Immature natural killer cell (primary cell): ENCODE data around the gene TLE4. TPM values are rescaled to one million over a fixed set of nuclear protein-coding genes. Genes with fewer than 3 reads are reported as not detected.
A peak's percentile ranks its signal among the peaks of the same experiment; 100 is the strongest.
"Not testable (repeated sequence)": the region's sequence is repeated elsewhere in the genome, so short reads cannot be mapped to it uniquely, and the experiment has no call there.

Experiments used
- DNase-seq, 3 donors: peaks; one replicate each; pipeline ENCODE4 v3.0.0; 2022; ENCODE audit warnings: mixed read lengths in 1 of 3
- H3K27ac Mint-ChIP-seq, 6 donors: one replicate each; pipeline ENCODE4 v1.8.0; 2020; ENCODE audit warnings: mixed read lengths in 6 of 6, mild to moderate bottlenecking in 5 of 6, inconsistent platforms in 4 of 6, moderate library complexity in 3 of 6
- H3K27me3 Mint-ChIP-seq, 3 donors: one replicate each; pipeline ENCODE4 v1.8.0; 2020 to 2021; ENCODE audit warnings: low read depth in 3 of 3, mild to moderate bottlenecking in 3 of 3, mixed read lengths in 3 of 3, moderate library complexity in 3 of 3, inconsistent platforms in 1 of 3
- H3K36me3 Mint-ChIP-seq, 3 donors: one replicate each; pipeline ENCODE4 v1.8.0; 2020; ENCODE audit warnings: mixed read lengths in 3 of 3, inconsistent platforms in 2 of 3, mild to moderate bottlenecking in 2 of 3
- H3K4me1 Mint-ChIP-seq, 2 donors: one replicate each; pipeline ENCODE4 v1.8.0; 2020; ENCODE audit warnings: inconsistent platforms in 2 of 2, mild to moderate bottlenecking in 2 of 2, mixed read lengths in 2 of 2, moderate library complexity in 1 of 2
- H3K4me3 Mint-ChIP-seq, 5 donors: one replicate each; pipeline ENCODE4 v1.8.0; 2020; ENCODE audit warnings: mild to moderate bottlenecking in 5 of 5, mixed read lengths in 5 of 5, inconsistent platforms in 3 of 5, moderate library complexity in 3 of 5
- H3K9me3 Mint-ChIP-seq, 6 donors: one replicate each; pipeline ENCODE4 v1.8.0; 2020; ENCODE audit warnings: mild to moderate bottlenecking in 6 of 6, mixed read lengths in 6 of 6, inconsistent platforms in 4 of 6, moderate library complexity in 3 of 6
- polyA plus RNA-seq, 3 donors: library from polyadenylated mRNA; unstranded; fragments of 300-500 nt; fragmentation: Illumina TruSeq; gene quantifications; one replicate each; pipeline ENCODE4 v1.2.3, GENCODE V29; 2021

The TLE4 gene
- polyA plus RNA-seq, 3 donors from 2014 or later = 38.0 to 41.4 (median 38.1) TPM

DNA sequence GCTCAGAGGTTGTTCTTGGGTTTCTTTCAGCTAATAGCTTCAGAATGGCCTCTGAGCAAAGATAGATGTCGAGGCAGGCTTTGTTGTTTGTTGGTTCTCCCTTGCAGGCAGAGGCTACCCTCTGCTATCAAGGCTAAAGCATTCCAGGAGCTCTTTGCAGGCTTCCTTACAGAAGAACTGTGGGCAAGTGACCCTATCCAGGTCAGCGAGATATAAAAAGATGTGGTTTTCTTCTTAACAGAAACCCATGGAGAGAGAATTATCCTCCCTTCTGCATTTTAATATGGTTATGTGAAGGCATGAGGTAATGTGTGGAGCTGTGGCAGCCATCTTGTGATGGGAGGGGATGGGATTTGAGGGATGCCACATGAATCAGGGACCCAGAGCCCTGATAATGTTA is 67.0 kb downstream of the TLE4 start:
- peaks cover 0 to 3% (median 0%) of the 10 kb centered on the region in 6 donors for H3K9me3 Mint-ChIP-seq
- H3K27ac Mint-ChIP-seq = no peak overlapping the region
- peaks cover 8 to 15% (median 9%) of the 10 kb centered on the region in 3 donors for H3K36me3 Mint-ChIP-seq
- H3K27me3 Mint-ChIP-seq = peaks cover 0 to 2% (median 0%) of the 10 kb centered on the region in 3 donors
- H3K4me1 Mint-ChIP-seq = peaks cover 54 to 80% of the 10 kb centered on the region in 2 donors
- no peak for DNase-seq
- H3K4me3 Mint-ChIP-seq = no peak overlapping the region

DNA sequence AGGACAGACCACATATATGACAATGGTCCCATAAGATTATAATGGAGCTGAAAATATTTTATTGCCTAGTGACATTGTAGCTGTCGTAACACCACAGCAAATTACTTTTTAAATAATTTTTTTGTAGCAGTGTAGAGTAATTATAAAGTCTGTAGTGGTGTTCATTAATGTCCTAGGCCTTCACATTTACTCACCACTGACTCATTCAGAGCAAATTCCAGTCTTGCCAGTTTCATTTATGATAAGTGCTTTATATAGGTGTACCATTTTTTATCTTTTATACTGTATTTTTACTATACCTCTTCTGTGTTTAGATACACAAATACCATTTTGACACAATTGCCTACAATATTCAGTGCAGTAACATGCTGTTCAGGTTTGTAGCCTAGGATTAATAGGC is 67.6 kb downstream of the TLE4 start:
- H3K4me3 Mint-ChIP-seq = no peak overlapping the region
- peaks cover 56 to 78% of the 10 kb centered on the region in 2 donors for H3K4me1 Mint-ChIP-seq
- H3K9me3 Mint-ChIP-seq = peaks cover 0 to 3% (median 0%) of the 10 kb centered on the region in 6 donors
- peaks cover 13 to 21% (median 14%) of the 10 kb centered on the region in 3 donors for H3K36me3 Mint-ChIP-seq
- peaks cover 0 to 2% (median 0%) of the 10 kb centered on the region in 3 donors for H3K27me3 Mint-ChIP-seq
- H3K27ac Mint-ChIP-seq = no peak overlapping the region
- no peak for DNase-seq

DNA sequence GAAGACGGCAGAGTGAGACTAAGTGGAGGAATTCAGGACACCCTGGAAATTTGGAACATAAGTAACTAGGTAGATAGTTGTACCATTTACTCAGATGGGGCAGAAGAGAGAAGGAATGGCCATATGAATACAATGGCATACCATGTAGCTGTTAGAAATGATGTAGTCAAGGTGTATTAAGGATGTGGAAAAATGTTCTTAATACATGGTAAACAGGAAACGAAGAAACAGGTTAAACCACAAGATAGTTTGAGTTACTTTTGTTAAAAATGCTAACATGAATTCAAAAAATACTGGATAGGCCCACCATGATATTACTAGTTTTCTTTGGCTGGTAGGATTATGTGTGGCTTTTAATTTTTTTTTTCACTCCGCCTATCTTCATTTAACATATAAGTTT is 68.3 kb downstream of the TLE4 start:
- peaks cover 18 to 21% (median 18%) of the 10 kb centered on the region in 3 donors for H3K36me3 Mint-ChIP-seq
- H3K4me3 Mint-ChIP-seq, H3K27me3 Mint-ChIP-seq, H3K9me3 Mint-ChIP-seq, DNase-seq: not testable (repeated sequence)
- peaks cover 53 to 76% of the 10 kb centered on the region in 2 donors for H3K4me1 Mint-ChIP-seq
- peak overlapping the region in 2 of 6 donors; percentile 20 to 77 for H3K27ac Mint-ChIP-seq

DNA sequence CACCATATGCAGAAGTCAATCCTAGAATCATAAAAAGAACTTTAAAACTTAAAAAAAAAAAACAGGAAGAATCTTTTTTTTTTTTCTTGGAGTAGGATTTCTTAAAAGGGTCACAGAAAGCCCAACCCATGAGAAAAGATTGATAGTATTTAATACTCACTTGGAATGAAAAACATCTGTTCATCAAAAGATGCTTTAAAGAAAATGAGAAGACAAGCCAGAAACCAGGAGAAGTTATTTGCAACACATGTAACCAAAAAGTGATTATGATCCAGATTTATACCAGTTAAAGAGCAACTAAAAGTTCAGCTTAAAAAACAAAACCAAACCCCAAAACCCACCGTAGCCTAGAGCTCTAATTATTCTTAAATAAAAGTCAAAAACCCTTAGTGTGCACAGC is 69.3 kb downstream of the TLE4 start:
- peaks cover 0 to 3% (median 0%) of the 10 kb centered on the region in 6 donors for H3K9me3 Mint-ChIP-seq
- H3K4me3 Mint-ChIP-seq = no peak overlapping the region
- peaks cover 0 to 4% (median 0%) of the 10 kb centered on the region in 3 donors for H3K27me3 Mint-ChIP-seq
- no peak for DNase-seq
- peaks cover 51 to 82% of the 10 kb centered on the region in 2 donors for H3K4me1 Mint-ChIP-seq
- H3K27ac Mint-ChIP-seq = no peak overlapping the region
- peaks cover 18 to 21% (median 18%) of the 10 kb centered on the region in 3 donors for H3K36me3 Mint-ChIP-seq

DNA sequence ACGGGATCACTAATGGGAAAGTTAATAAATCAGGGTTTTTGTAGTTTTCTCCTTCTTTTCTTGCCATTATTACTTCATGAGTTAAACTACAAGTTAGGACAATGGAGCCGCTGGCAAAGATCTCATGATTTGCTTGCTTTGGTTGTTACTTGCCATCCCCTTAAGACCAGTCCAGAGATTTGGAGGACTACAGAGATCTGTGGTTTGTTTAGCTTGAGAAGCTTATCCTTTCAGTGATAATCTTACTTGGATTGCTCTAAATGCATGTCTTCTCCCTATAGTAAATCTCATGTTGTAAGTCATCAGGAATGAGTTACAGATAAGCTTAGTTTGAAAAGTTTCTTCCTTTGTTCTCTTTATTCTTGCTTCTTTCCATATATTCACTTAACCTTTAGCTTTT is 70.9 kb downstream of the TLE4 start:
- Mint-ChIP-seq H3K27ac (peak overlapping the region in 1 of 6 donors; percentile 31), H3K9me3 (peaks cover 0 to 3% (median 0%) of the 10 kb centered on the region in 6 donors), H3K4me3 (no peak overlapping the region), H3K27me3 (peaks cover 0 to 4% (median 0%) of the 10 kb centered on the region in 3 donors), H3K36me3 (peaks cover 18 to 21% (median 18%) of the 10 kb centered on the region in 3 donors), H3K4me1 (peaks cover 38 to 68% of the 10 kb centered on the region in 2 donors)
- no peak for DNase-seq

DNA sequence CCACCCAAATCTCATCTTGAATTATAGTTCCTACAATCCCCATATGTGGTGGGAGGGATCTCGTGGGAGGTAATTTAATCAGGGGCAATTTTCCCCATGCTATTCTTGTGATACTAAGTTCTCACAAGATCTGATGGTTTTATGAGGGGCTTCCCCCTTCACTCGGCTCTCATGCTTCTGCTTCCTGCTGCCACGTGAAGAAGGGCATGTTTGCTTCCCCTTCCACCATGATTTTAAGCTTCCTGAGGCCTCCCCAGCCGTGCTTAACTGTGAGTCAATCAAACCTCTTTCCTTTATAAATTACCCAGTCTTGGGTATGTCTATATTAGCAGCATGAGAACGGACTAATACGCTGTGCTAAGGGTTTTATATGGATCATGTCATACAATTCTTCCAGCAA is 72.3 kb downstream of the TLE4 start:
- Mint-ChIP-seq H3K27ac (peak overlapping the region in 2 of 6 donors; percentile 19 to 26), H3K4me3 (no peak overlapping the region), H3K9me3 (peaks cover 0 to 3% (median 0%) of the 10 kb centered on the region in 6 donors), H3K4me1 (peaks cover 26 to 54% of the 10 kb centered on the region in 2 donors), H3K27me3 (peaks cover 0 to 4% (median 0%) of the 10 kb centered on the region in 3 donors), H3K36me3 (peaks cover 12 to 16% (median 13%) of the 10 kb centered on the region in 3 donors)
- no peak for DNase-seq

DNA sequence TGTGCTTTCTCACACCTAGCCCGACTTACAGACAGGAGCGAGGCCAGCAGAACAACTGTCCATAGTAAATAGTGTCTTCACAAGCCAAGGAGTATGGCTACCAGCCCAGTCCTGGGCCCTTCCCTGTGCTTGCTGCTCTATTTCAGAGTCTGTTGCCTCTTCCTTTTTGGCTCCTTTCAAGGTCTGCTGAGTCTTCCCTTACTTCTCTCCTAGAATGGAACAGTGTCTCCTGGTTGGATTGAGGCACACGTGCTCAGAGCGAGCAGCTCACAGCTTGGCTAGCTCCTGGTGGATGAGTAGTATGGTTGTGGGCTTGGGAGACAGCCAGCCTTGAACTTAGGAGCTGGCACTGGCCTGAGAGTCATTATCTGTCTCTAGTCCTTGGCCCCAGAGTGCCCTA is 72.8 kb downstream of the TLE4 start:
- Mint-ChIP-seq H3K4me3 (no peak overlapping the region), H3K27me3 (peaks cover 0 to 4% (median 0%) of the 10 kb centered on the region in 3 donors), H3K36me3 (peaks cover 12 to 16% (median 13%) of the 10 kb centered on the region in 3 donors), H3K4me1 (peaks cover 26 to 48% of the 10 kb centered on the region in 2 donors), H3K27ac (peak overlapping the region in 2 of 6 donors; percentile 11 to 56), H3K9me3 (peaks cover 0 to 3% (median 0%) of the 10 kb centered on the region in 6 donors)
- DNase-seq = no peak

DNA sequence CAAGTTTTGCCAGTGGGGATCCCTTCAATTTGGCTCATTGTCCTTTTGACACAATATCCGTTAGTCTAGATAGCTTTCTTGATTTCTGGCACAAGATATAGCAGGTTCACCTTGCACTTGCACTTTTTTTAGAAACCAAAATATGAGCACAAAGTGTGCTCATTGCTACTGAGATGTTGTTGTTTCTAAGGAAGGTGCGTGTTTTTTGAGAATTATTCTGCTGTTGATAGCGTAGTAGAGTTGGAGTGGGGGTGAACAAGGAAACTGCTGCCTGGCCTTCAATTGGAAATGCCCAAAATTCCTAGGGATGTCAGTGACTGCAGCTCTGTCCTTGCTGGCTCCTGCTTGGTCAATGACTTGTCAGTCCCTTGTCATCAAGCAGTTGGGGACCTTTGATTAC is 73.3 kb downstream of the TLE4 start:
- H3K4me3 Mint-ChIP-seq = no peak overlapping the region
- H3K9me3 Mint-ChIP-seq = peaks cover 0 to 3% (median 0%) of the 10 kb centered on the region in 6 donors
- peaks cover 21 to 44% of the 10 kb centered on the region in 2 donors for H3K4me1 Mint-ChIP-seq
- H3K27me3 Mint-ChIP-seq = peaks cover 0 to 4% (median 0%) of the 10 kb centered on the region in 3 donors
- DNase-seq = no peak
- H3K36me3 Mint-ChIP-seq = peaks cover 12 to 16% (median 13%) of the 10 kb centered on the region in 3 donors
- peak overlapping the region in 3 of 6 donors; percentile 11 to 56 (median 24) for H3K27ac Mint-ChIP-seq

DNA sequence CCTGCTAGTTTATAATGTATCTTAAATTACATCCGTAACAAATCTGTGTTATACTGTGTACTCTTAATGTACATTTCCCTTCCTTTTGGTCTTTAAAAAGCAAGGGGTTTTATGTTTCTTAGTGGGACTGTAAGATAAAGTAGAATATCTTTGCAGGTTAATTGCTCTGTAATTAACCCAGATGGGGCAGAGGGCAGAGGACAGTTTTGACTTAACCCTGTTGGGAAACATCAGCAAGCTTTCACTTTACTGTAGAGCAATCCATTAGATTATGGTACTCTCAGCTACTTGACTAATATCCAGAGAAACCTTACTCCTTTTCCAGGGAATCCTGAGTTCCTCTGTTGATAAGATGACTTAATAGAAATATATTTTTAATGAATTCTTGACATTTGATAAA is 74.3 kb downstream of the TLE4 start:
- Mint-ChIP-seq H3K27ac (no peak overlapping the region), H3K36me3 (peaks cover 12 to 16% (median 13%) of the 10 kb centered on the region in 3 donors), H3K4me3 (no peak overlapping the region), H3K27me3 (peaks cover 0 to 2% (median 0%) of the 10 kb centered on the region in 3 donors), H3K4me1 (peaks cover 25 to 44% of the 10 kb centered on the region in 2 donors), H3K9me3 (peaks cover 0 to 3% (median 0%) of the 10 kb centered on the region in 6 donors)
- DNase-seq = no peak

DNA sequence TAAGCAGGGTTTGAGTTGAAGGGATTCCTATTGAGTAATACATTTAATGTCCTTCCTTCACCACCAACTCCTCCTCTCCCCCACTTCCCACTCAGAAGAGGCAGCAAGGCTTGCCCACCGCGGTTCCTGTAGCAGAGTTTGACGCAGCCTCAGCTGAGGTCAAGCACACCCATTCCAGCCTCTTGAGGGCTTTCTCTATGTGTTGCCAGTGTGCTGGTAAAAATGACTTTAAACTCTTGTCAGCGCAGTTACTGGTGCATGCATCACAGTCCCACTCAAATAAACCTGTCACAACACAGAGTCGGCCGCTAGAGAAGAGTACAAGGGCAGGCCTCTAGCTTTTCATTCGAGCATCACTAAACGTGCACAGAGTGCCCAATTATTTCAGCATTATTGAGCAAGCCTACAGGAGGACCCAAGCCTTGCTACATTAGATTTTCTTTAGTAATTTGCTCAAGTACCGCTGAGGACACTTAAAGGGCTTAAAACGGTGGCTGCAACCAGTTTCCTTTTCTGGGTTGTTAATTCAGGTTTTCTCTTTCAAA is 79.6 kb downstream of the TLE4 start:
- H3K27me3 Mint-ChIP-seq = no peaks in the 10 kb centered on the region
- H3K27ac Mint-ChIP-seq = peak overlapping the region in 2 of 6 donors; percentile 71 to 76
- H3K4me3 Mint-ChIP-seq = no peak overlapping the region
- H3K9me3 Mint-ChIP-seq = no peaks in the 10 kb centered on the region
- no peak for DNase-seq
- peaks cover 13 to 27% of the 10 kb centered on the region in 2 donors for H3K4me1 Mint-ChIP-seq
- peaks cover 14 to 17% (median 15%) of the 10 kb centered on the region in 3 donors for H3K36me3 Mint-ChIP-seq

DNA sequence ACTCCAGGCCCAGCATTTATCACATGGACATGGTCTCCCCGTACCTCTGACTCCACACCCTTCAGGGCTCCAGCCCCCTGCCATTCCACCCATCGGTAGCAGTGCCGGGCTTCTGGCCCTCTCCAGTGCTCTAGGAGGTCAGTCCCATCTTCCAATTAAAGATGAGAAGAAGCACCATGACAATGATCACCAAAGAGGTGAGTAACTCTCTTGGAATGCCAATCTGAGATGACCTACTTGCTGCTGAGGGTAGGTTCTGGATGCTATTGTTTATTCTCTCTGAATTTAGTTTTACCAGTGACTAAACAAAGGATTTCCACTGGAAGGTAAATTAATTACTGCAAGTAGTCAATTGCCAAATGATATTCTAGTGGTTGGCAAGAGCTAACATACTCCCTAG is 80.8 kb downstream of the TLE4 start:
- Mint-ChIP-seq H3K27me3 (no peaks in the 10 kb centered on the region), H3K36me3 (peaks cover 19 to 28% (median 23%) of the 10 kb centered on the region in 3 donors), H3K27ac (peak overlapping the region in 1 of 6 donors; percentile 47), H3K4me1 (peaks cover 16 to 38% of the 10 kb centered on the region in 2 donors), H3K4me3 (no peak overlapping the region), H3K9me3 (no peaks in the 10 kb centered on the region)
- no peak for DNase-seq

DNA sequence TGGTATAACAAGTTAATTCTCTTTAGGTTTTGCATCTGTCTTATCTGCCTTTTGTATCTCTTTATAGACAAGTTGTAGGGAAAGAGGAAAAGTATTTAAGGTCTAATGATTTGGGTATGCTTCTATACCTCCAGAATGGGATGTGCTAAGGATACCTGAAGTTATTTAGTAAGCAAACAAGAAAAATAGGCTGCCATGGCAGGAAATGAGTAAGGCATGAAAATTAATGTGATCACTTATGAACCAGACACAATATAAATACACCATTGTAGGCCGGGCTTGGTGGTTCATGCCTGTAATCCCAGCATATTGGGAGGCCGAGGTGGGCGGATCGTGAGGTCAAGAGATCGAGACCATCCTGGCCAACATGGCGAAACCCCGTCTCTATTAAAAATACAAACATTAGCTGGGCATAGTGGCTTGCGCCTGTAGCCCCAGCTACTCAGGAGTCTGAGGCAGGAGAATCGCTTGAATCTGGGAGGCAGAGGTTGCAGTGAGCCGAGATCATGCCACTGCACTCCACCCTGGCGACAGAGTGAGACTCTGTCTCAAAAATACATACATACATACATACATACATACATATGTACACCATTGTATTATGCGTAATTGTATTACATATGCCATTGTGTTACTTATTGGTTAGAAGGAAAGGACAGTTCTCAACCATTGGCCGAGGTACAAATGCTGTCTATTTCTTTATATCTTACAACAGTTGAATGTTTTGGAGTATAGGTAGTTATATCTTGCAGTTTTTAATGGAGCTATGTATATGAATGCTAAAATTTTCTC is 83.0 kb downstream of the TLE4 start:
- H3K27me3 Mint-ChIP-seq, H3K9me3 Mint-ChIP-seq, H3K4me3 Mint-ChIP-seq, DNase-seq: not testable (repeated sequence)
- Mint-ChIP-seq H3K4me1 (peaks cover 29 to 56% of the 10 kb centered on the region in 2 donors), H3K36me3 (peaks cover 19 to 38% (median 23%) of the 10 kb centered on the region in 3 donors), H3K27ac (peak overlapping the region in 1 of 6 donors; percentile 46)

DNA sequence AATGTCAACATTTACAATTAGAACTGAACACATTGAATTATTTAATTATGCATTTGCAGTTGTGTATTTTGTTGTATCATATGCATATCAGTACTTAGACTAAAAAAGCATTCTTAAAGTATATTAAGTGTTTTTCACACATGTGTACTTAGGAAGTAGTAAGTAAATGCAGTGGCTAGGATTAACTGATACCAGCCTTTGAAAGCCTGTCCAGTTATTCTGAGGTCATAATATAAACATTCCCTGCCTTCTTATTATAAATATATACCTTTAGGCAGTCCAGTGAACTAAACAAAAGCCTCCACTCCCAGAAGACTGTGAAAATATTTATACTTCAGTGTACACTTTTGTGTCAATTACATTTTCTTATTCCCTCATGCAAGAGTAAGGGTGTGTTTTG is 83.8 kb downstream of the TLE4 start:
- Mint-ChIP-seq H3K36me3 (peaks cover 19 to 39% (median 23%) of the 10 kb centered on the region in 3 donors), H3K27ac (no peak overlapping the region), H3K9me3 (no peaks in the 10 kb centered on the region), H3K4me1 (peaks cover 35 to 58% of the 10 kb centered on the region in 2 donors), H3K27me3 (no peaks in the 10 kb centered on the region), H3K4me3 (no peak overlapping the region)
- DNase-seq = no peak

DNA sequence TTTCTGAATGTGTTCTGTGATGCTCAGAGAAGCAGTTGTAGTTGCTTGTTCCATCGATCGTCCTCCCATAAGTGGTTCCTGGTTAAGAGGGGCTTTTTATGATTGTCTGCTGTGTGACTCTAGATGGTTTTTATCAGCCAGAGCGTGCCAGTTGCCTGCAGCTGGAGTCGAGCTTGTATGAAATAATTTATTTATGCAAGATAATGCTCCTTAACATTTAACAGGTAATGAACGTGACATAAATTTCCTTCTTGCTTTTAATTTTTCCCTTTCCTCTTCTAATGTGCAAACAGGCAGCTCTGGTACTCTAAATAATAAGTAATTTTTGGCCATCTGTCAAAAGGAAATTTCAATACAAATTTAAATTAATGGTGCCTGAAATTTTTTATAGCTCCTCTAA is 84.4 kb downstream of the TLE4 start:
- Mint-ChIP-seq H3K27me3 (no peaks in the 10 kb centered on the region), H3K4me3 (no peak overlapping the region), H3K27ac (no peak overlapping the region), H3K36me3 (peaks cover 19 to 42% (median 23%) of the 10 kb centered on the region in 3 donors), H3K4me1 (peaks cover 33 to 58% of the 10 kb centered on the region in 2 donors), H3K9me3 (peaks cover 0 to under 1% (median 0%) of the 10 kb centered on the region in 6 donors)
- no peak for DNase-seq
